A673 (cell line): ENCODE results near the gene S100A16. TPM values are rescaled to one million over a fixed set of nuclear protein-coding genes. Genes with fewer than 3 reads are reported as not detected.

ENCODE experiments used
- BruUV-seq: library from RNA; stranded (reverse); fragments of 400-500 nt; replicated peaks from 2 replicates; lab custom pipeline; 2021; lab: Mats Ljungman, UMichigan
- CTCF ChIA-PET: fragments of 300-600 bp; sonication (Branson Sonifier 250); formaldehyde crosslinking; loops from one replicate; lab custom pipeline; 2022; ENCODE audit warnings: antibody characterized with exemption; lab: Charles Lee
- POLR2A ChIA-PET: fragments of 300-600 bp; sonication (Branson Sonifier 250); formaldehyde crosslinking; loops from one replicate; lab custom pipeline; 2022; ENCODE audit warnings: antibody characterized with exemption; ENCODE audit not compliant: low non-redundant PET; lab: Charles Lee
- DNase-seq: peaks from one replicate; pipeline ENCODE4 v3.0.0-alpha.2; 2015; ENCODE audit warnings: low spot score
- H3K27ac ChIP-seq: fragments of 200-600 bp; sonication (generic); 2 replicates; pipeline ENCODE4 v1.5.1; 2016; ENCODE audit warnings: mixed run types, low read depth, mild to moderate bottlenecking, mixed read lengths, antibody characterized with exemption, low read length; ENCODE audit not compliant: poor library complexity, severe bottlenecking
- H3K27me3 ChIP-seq: fragments of 200-600 bp; sonication (generic); replicated peaks from 2 replicates; pipeline ENCODE4 v1.6.1; 2017; ENCODE audit warnings: mixed run types, low read depth, mild to moderate bottlenecking, mixed read lengths, antibody characterized with exemption, low read length; ENCODE audit not compliant: insufficient read depth, poor library complexity
- H3K36me3 ChIP-seq: fragments of 200-600 bp; sonication (generic); 2 replicates; pipeline ENCODE4 v1.6.1; 2016; ENCODE audit warnings: mixed run types, mild to moderate bottlenecking, mixed read lengths, antibody characterized with exemption, low read length; ENCODE audit not compliant: insufficient read depth, poor library complexity, severe bottlenecking
- H3K4me1 ChIP-seq: fragments of 200-600 bp; sonication (generic); 2 replicates; pipeline ENCODE4 v1.6.1; 2017; ENCODE audit warnings: mixed run types, mild to moderate bottlenecking, mixed read lengths, antibody characterized with exemption, low read length; ENCODE audit not compliant: insufficient read depth, poor library complexity, severe bottlenecking
- H3K4me3 ChIP-seq: fragments of 200-600 bp; sonication (generic); 2 replicates; pipeline ENCODE4 v1.5.1; 2016; ENCODE audit warnings: low read depth, mixed run types, mild to moderate bottlenecking, mixed read lengths, low read length; ENCODE audit not compliant: poor library complexity, severe bottlenecking
- H3K9me3 ChIP-seq: fragments of 200-600 bp; sonication (generic); 2 replicates; pipeline ENCODE4 v1.6.1; 2016; ENCODE audit warnings: mixed run types, low read depth, mild to moderate bottlenecking, mixed read lengths, antibody characterized with exemption, low read length; ENCODE audit not compliant: poor library complexity, severe bottlenecking
- EZH2 ChIP-seq: fragments of 200-600 bp; sonication (generic); IDR thresholded peaks from 2 replicates; pipeline ENCODE4 v1.6.1; 2017; ENCODE audit warnings: borderline replicate concordance, low read depth, mild to moderate bottlenecking, mixed read lengths, antibody characterized with exemption, low read length; ENCODE audit not compliant: poor library complexity, severe bottlenecking
- intact Hi-C: fragments of 100-400 bp; cut with micrococcal nuclease; formaldehyde crosslinking; loops from one replicate; pipeline ENCODE4 v1.10.0; 2022; ENCODE audit not compliant: unreplicated experiment
- total RNA-seq: library from RNA; stranded (reverse); gene quantifications from 2 replicates; pipeline ENCODE4 v1.2.3, GENCODE V29; 2021
- TF ChIP-seq, protein P1 (sequence below): fragments of 300-800, 200-600 bp; sonication (generic); conservative IDR thresholded peaks from 2 replicates; pipeline ENCODE4 v1.5.1; 2017; ENCODE audit warnings: low read depth, mild to moderate bottlenecking, antibody characterized with exemption, low read length, moderate library complexity, mixed read lengths

S100A16 gene
- total RNA-seq, 1 experiment from 2014 or later, result 0.43 TPM

- POLR2A ChIA-PET, result no interaction called here
- CTCF ChIA-PET, result no interaction called here
- Histone ChIP-seq H3K36me3 (no peaks in the 10 kb centered on the region), H3K9me3 (no peaks in the 10 kb centered on the region), H3K4me3 (no peak overlapping the region), H3K4me1 (peaks cover 15% of the 10 kb centered on the region), H3K27ac (no peak overlapping the region), H3K27me3 (no peaks in the 10 kb centered on the region)
- DNase-seq, result no peak
- intact Hi-C loops, result no loop called here
- TF ChIP-seq EZH2, result no peak
- TF ChIP-seq, protein P1, sequence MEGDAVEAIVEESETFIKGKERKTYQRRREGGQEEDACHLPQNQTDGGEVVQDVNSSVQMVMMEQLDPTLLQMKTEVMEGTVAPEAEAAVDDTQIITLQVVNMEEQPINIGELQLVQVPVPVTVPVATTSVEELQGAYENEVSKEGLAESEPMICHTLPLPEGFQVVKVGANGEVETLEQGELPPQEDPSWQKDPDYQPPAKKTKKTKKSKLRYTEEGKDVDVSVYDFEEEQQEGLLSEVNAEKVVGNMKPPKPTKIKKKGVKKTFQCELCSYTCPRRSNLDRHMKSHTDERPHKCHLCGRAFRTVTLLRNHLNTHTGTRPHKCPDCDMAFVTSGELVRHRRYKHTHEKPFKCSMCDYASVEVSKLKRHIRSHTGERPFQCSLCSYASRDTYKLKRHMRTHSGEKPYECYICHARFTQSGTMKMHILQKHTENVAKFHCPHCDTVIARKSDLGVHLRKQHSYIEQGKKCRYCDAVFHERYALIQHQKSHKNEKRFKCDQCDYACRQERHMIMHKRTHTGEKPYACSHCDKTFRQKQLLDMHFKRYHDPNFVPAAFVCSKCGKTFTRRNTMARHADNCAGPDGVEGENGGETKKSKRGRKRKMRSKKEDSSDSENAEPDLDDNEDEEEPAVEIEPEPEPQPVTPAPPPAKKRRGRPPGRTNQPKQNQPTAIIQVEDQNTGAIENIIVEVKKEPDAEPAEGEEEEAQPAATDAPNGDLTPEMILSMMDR, result no peak
- BruUV-seq, result no TSS peak
These were observed 51.4 kb downstream of the S100A16 start for GRCh38 chr1:153561466-153561985.

GRCh38 chr1:153560771-153561465 lies 52.0 kb downstream of the S100A16 start:
- ChIA-PET CTCF (no interaction called here), POLR2A (no interaction called here)
- TF ChIP-seq, protein P1, result no peak
- Histone ChIP-seq H3K36me3 (no peaks in the 10 kb centered on the region), H3K9me3 (no peaks in the 10 kb centered on the region), H3K4me1 (peaks cover 10% of the 10 kb centered on the region), H3K27me3 (no peaks in the 10 kb centered on the region), H3K27ac (no peak overlapping the region), H3K4me3 (no peak overlapping the region)
- BruUV-seq, result no TSS peak
- no peak for DNase-seq
- intact Hi-C loops, result no loop called here

DNA sequence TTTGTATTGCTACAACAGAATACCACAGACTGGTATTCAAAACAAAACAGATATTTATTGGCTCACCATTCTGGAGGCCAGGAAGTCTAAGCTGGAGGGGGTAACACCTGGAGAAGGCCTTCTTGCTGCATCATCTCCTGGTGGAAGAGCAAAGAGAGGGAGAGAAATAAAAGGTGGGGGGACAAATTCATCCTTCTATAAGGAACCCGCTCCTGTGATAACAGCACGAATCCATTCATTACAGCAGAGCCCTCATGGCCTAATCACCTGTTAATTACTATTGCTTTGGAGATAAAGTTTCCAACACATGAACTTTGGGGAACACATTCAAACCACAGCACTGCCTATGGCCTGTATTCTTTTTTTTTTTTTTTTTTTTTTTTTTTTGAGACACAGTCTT lies 52.7 kb downstream of the S100A16 start:
- intact Hi-C loops, result no loop called here
- ChIA-PET CTCF (no interaction called here), POLR2A (no interaction called here)
- Histone ChIP-seq H3K4me1 (peaks cover 8% of the 10 kb centered on the region), H3K9me3 (no peaks in the 10 kb centered on the region), H3K36me3 (no peaks in the 10 kb centered on the region), H3K27me3 (no peaks in the 10 kb centered on the region), H3K27ac (no peak overlapping the region), H3K4me3 (no peak overlapping the region)
- TF ChIP-seq EZH2, result no peak
- TF ChIP-seq, protein P1, result no peak
- no TSS peak for BruUV-seq
- no peak for DNase-seq
